HL-60 (cell line): Measurements from ENCODE around the gene TANGO6.

Experiments used
- GABPA ChIP-seq: IDR thresholded peaks from 2 replicates; pipeline ENCODE4 v1.6.1; 2012; ENCODE audit warnings: low read depth
- POLR2AphosphoS5 ChIP-seq: IDR thresholded peaks from 2 replicates; pipeline ENCODE4 v1.6.1; 2012; ENCODE audit warnings: low read depth
- REST ChIP-seq: IDR thresholded peaks from 2 replicates; pipeline ENCODE4 v1.6.1; 2012; ENCODE audit warnings: low read depth; ENCODE audit not compliant: insufficient replicate concordance
- TF ChIP-seq, protein P1 (sequence below): IDR thresholded peaks from one replicate; pipeline ENCODE4 v1.5.1; 2011; ENCODE audit warnings: low read length, control low read depth, inconsistent platforms; ENCODE audit not compliant: insufficient read depth

GRCh38 chr16:68995011-68995504 is 151.7 kb downstream of the TANGO6 start:
- TF ChIP-seq, protein P1, sequence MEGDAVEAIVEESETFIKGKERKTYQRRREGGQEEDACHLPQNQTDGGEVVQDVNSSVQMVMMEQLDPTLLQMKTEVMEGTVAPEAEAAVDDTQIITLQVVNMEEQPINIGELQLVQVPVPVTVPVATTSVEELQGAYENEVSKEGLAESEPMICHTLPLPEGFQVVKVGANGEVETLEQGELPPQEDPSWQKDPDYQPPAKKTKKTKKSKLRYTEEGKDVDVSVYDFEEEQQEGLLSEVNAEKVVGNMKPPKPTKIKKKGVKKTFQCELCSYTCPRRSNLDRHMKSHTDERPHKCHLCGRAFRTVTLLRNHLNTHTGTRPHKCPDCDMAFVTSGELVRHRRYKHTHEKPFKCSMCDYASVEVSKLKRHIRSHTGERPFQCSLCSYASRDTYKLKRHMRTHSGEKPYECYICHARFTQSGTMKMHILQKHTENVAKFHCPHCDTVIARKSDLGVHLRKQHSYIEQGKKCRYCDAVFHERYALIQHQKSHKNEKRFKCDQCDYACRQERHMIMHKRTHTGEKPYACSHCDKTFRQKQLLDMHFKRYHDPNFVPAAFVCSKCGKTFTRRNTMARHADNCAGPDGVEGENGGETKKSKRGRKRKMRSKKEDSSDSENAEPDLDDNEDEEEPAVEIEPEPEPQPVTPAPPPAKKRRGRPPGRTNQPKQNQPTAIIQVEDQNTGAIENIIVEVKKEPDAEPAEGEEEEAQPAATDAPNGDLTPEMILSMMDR, result peak; percentile 6
- no peak for TF ChIP-seq REST
- TF ChIP-seq POLR2AphosphoS5, result no peak
- no peak for TF ChIP-seq GABPA
